LHCN-M2 (cell line): Measurements from ENCODE around the gene ANKH. TPM values are rescaled to one million over a fixed set of nuclear protein-coding genes. Genes with fewer than 3 reads are reported as not detected.
A peak's percentile ranks its signal among the peaks of the same experiment; 100 is the strongest.

Experiments used
- DNase-seq: peaks from one replicate; pipeline ENCODE4 v3.0.0-alpha.2; 2012; ENCODE audit warnings: low read depth
- total RNA-seq: library from RNA; depleted of rRNA; stranded (reverse); fragments of >200 nt; gene quantifications from 2 replicates; pipeline ENCODE4 v1.2.3, GENCODE V29; 2014

ANKH gene
- total RNA-seq, 1 experiment from 2014 or later = 27.3 TPM

GRCh38 chr5:14765587-14765986, 106.0 kb downstream of the ANKH start:
- DNase-seq = no peak

GRCh38 chr5:14762549-14763216, 108.9 kb downstream of the ANKH start:
- no peak for DNase-seq

- no peak for DNase-seq
These were observed 111.0 kb downstream of the ANKH start for GRCh38 chr5:14760548-14761002.

- DNase-seq = no peak
These were observed 111.6 kb downstream of the ANKH start for GRCh38 chr5:14759744-14760547.

- DNase-seq = no peak
These were observed 113.7 kb downstream of the ANKH start for GRCh38 chr5:14757850-14758249.

GRCh38 chr5:14756478-14756877, 115.1 kb downstream of the ANKH start:
- DNase-seq = no peak

- no peak for DNase-seq
These were observed 117.6 kb downstream of the ANKH start for GRCh38 chr5:14753947-14754346.

- no peak for DNase-seq
These were observed 118.3 kb downstream of the ANKH start for GRCh38 chr5:14753292-14753691.

GRCh38 chr5:14752497-14753071, 119.0 kb downstream of the ANKH start:
- DNase-seq = no peak

- no peak for DNase-seq
These were observed 120.9 kb downstream of the ANKH start for GRCh38 chr5:14750712-14751111.

- DNase-seq = no peak
These were observed 121.9 kb downstream of the ANKH start for GRCh38 chr5:14749579-14750101.

GRCh38 chr5:14748180-14748900, 123.2 kb downstream of the ANKH start:
- no peak for DNase-seq

GRCh38 chr5:14745753-14746152, 125.8 kb downstream of the ANKH start:
- DNase-seq = no peak

GRCh38 chr5:14745188-14745563, 126.4 kb downstream of the ANKH start:
- DNase-seq = no peak

GRCh38 chr5:14744296-14745187, 127.0 kb downstream of the ANKH start:
- DNase-seq = no peak

GRCh38 chr5:14743601-14744295, 127.8 kb downstream of the ANKH start:
- peak; percentile 43 for DNase-seq

- no peak for DNase-seq
These were observed 129.1 kb downstream of the ANKH start for GRCh38 chr5:14742498-14742897.

- DNase-seq = no peak
These were observed 129.7 kb downstream of the ANKH start for GRCh38 chr5:14741801-14742440.

- DNase-seq = no peak
These were observed 130.4 kb downstream of the ANKH start for GRCh38 chr5:14741131-14741530.

GRCh38 chr5:14739981-14740380, 131.6 kb downstream of the ANKH start:
- no peak for DNase-seq
